Measurements from ENCODE around the gene GRIK4.

DNA sequence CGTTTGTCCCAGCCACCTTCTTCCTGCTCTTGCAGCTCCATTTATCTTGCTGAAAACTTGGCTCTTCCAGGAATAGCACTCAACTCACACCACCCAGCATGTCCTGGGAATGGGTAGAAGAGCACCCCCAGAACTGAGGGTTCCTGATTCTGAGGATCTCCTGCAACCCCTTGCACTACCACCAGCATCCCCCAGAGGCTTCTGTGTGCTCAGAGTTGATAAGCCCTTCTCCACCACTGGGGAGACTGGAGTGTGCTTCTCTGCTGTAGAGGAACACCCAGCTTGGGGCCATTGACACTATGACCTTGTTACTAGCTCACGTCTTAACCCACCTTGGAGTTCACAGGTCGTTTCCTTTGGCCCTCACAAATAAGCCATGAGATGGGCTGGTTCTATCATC lies 121.0 kb downstream of the GRIK4 start:
- TF ChIP-seq GATA2 (IDR thresholded peaks at IDR 0.05; ENCODE audit: low read depth, low read length) (no peak), GATA3 (IDR thresholded peaks at IDR 0.05; ENCODE audit: low read depth, low read length) (no peak)
